Tibial nerve (tissue), 4 donors: ENCODE measurements around the gene VDR.

Experiments used
- CTCF ChIP-seq, 5 experiments: fragments of 200-600 bp in 3 of 5; fragments of 450-650 bp in 2 of 5; sonication (generic) in 3 of 5; IDR thresholded peaks; one replicate each; pipeline ENCODE4 v1.5.1; 2016 to 2019; ENCODE audit warnings: antibody characterized with exemption in 5 of 5, mild to moderate bottlenecking in 3 of 5, moderate library complexity in 2 of 5
- EP300 ChIP-seq, 2 donors: sonication (generic); formaldehyde crosslinking; IDR thresholded peaks; one replicate each; pipeline ENCODE4 v1.6.1; 2017; ENCODE audit warnings: antibody characterized with exemption in 2 of 2, mild to moderate bottlenecking in 1 of 2

DNA sequence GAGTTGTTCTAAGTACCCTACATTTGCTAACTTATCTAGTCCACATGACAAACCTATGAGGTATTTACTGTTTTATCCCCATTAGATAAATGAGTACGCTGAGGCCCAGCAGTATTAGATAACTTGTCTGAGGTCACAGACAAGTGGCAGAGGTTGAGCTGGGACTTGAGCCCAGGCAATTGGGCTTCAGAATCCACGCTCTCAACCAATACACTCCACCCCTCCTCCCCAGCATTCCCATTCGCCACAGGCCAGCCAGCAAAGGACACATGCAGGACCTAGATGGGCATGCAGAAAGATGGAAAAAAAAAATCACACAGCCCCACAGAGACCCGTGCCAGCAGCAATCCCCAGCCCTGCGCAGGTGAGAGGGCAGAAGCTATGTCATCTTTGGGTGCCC, 97.5 kb downstream of the VDR start:
- TF ChIP-seq CTCF (IDR thresholded peaks at IDR 0.05) (no peak), EP300 (IDR thresholded peaks at IDR 0.05) (no peak)
